Esophagus (tissue), 2 donors: Measurements from ENCODE around the gene TTLL1. TPM values are rescaled to one million over a fixed set of nuclear protein-coding genes. Genes with fewer than 3 reads are reported as not detected.

Experiments
- H3K27ac ChIP-seq, 2 donors: one replicate each; pipeline ENCODE4 v1.5.1; 2013; ENCODE audit warnings: low read depth in 2 of 2, mild to moderate bottlenecking in 2 of 2, inconsistent platforms in 1 of 2, low read length in 1 of 2, moderate library complexity in 1 of 2
- H3K27me3 ChIP-seq, 2 donors: one replicate each; pipeline ENCODE4 v1.6.1; 2013; ENCODE audit warnings: low read length in 2 of 2, control low read depth in 1 of 2, mild to moderate bottlenecking in 1 of 2; ENCODE audit not compliant: insufficient read depth in 2 of 2, control insufficient read depth in 1 of 2
- H3K36me3 ChIP-seq, 2 donors: one replicate each; pipeline ENCODE4 v1.6.1; 2013; ENCODE audit warnings: low read length in 1 of 2; ENCODE audit not compliant: control insufficient read depth in 2 of 2, insufficient read depth in 2 of 2
- H3K4me1 ChIP-seq, 2 donors: one replicate each; pipeline ENCODE4 v1.6.1; 2013; ENCODE audit warnings: low read length in 1 of 2; ENCODE audit not compliant: control insufficient read depth in 2 of 2, insufficient read depth in 2 of 2
- H3K4me3 ChIP-seq, 2 donors: one replicate each; pipeline ENCODE4 v1.5.1; 2013; ENCODE audit warnings: low read length in 2 of 2, mild to moderate bottlenecking in 2 of 2, low read depth in 1 of 2, moderate library complexity in 1 of 2
- H3K9me3 ChIP-seq, 2 donors: one replicate each; pipeline ENCODE4 v1.6.1; 2013; ENCODE audit warnings: mild to moderate bottlenecking in 2 of 2, low read depth in 1 of 2, low read length in 1 of 2, moderate library complexity in 1 of 2; ENCODE audit not compliant: control insufficient read depth in 2 of 2, insufficient read depth in 1 of 2
- WGBS, 2 donors: extraction: QIAGEN DNeasy Blood & Tissue Kit; methylation state at CpG; one replicate each; pipeline ENCODE4 v1.1.7; 2013; 5-methylcytosine and 5-hydroxymethylcytosine counted together
- polyA plus RNA-seq, 2 donors: library from polyadenylated mRNA; stranded (reverse); fragments of 200-250 nt; gene quantifications; one replicate each; pipeline ENCODE4 v1.2.3, GENCODE V29; 2013
- donor health status: healthy with polysubstance abuse.
- donor health status: Bipolar disorder and iron deficiency.

TTLL1 gene
- polyA plus RNA-seq, 2 donors = 2.2 to 2.4 TPM

- Histone ChIP-seq H3K27ac (peak overlapping the region in 1 of 2 donors; percentile 59), H3K4me3 (no peak overlapping the region), H3K9me3 (no peaks in the 10 kb centered on the region), H3K27me3 (no peaks in the 10 kb centered on the region), H3K4me1 (peaks cover 12 to 25% of the 10 kb centered on the region in 2 donors), H3K36me3 (no peaks in the 10 kb centered on the region)
- WGBS, 2 donors = 75 to 79% methylated on average over 9 of the region's 9 CpGs
Observed at GRCh38 chr22:42992886-42993479, 96.2 kb downstream of the TTLL1 start.

GRCh38 chr22:42992092-42992491 lies 97.1 kb downstream of the TTLL1 start:
- Histone ChIP-seq H3K4me1 (peaks cover 12 to 21% of the 10 kb centered on the region in 2 donors), H3K9me3 (no peaks in the 10 kb centered on the region), H3K27me3 (no peaks in the 10 kb centered on the region), H3K36me3 (no peaks in the 10 kb centered on the region), H3K27ac (no peak overlapping the region), H3K4me3 (no peak overlapping the region)
- WGBS, 2 donors = 90 to 94% methylated on average over 3 of the region's 3 CpGs

GRCh38 chr22:42991010-42991651 lies 98.1 kb downstream of the TTLL1 start:
- Histone ChIP-seq H3K9me3 (no peaks in the 10 kb centered on the region), H3K4me1 (peaks cover 12 to 24% of the 10 kb centered on the region in 2 donors), H3K27ac (peak overlapping the region in 1 of 2 donors; percentile 24), H3K4me3 (no peak overlapping the region), H3K27me3 (no peaks in the 10 kb centered on the region), H3K36me3 (no peaks in the 10 kb centered on the region)
- WGBS, 2 donors = 63 to 76% methylated on average over 5 of the region's 5 CpGs

- Histone ChIP-seq H3K4me3 (no peak overlapping the region), H3K27me3 (no peaks in the 10 kb centered on the region), H3K36me3 (no peaks in the 10 kb centered on the region), H3K4me1 (peaks cover 12 to 22% of the 10 kb centered on the region in 2 donors), H3K27ac (peak overlapping the region in 1 of 2 donors; percentile 34), H3K9me3 (no peaks in the 10 kb centered on the region)
- 57 to 67% methylated on average over 9 of the region's 9 CpGs for WGBS, 2 donors
Observed at GRCh38 chr22:42990131-42990838, 98.9 kb downstream of the TTLL1 start.

Other genes starting within 250 kb of the TTLL1 start
- gene ARFGAP3, start 232.1 kb downstream of the TTLL1 start, polyA plus RNA-seq = 10 to 100 TPM; 12.4 to 13.5 TPM
- 10 to 100 TPM; 17.1 to 20.3 TPM for gene PACSIN2, start 74.2 kb downstream of the TTLL1 start, polyA plus RNA-seq
- 10 to 100 TPM; 11.4 to 18.5 TPM for gene BIK, start 21.4 kb upstream of the TTLL1 start, polyA plus RNA-seq
- gene MCAT, start 54.0 kb upstream of the TTLL1 start, polyA plus RNA-seq = 10 to 100 TPM; 10.2 to 16.6 TPM
- 100 to 1,000 TPM; 660 to 791 TPM for gene TSPO, start 62.2 kb upstream of the TTLL1 start, polyA plus RNA-seq
- 10 to 100 TPM; 79.5 to 96.4 TPM for gene TTLL12, start 97.7 kb upstream of the TTLL1 start, polyA plus RNA-seq